IgD-negative memory B cell (primary cell): ENCODE data around the gene NPC2. TPM values are rescaled to one million over a fixed set of nuclear protein-coding genes. Genes with fewer than 3 reads are reported as not detected.

Experiments used
- H3K27ac Mint-ChIP-seq, 3 donors: one replicate each; pipeline ENCODE4 v1.8.0; 2020 to 2022; ENCODE audit warnings: mild to moderate bottlenecking in 3 of 3, mixed read lengths in 3 of 3, moderate library complexity in 1 of 3
- H3K27me3 Mint-ChIP-seq: one replicate; pipeline ENCODE4 v1.8.0; 2021; ENCODE audit warnings: mixed read lengths
- H3K36me3 Mint-ChIP-seq: one replicate; pipeline ENCODE4 v1.8.0; 2020; ENCODE audit warnings: mild to moderate bottlenecking, mixed read lengths
- H3K4me1 Mint-ChIP-seq, 3 donors: one replicate each; pipeline ENCODE4 v1.8.0; 2020 to 2022; ENCODE audit warnings: mixed read lengths in 3 of 3, mild to moderate bottlenecking in 1 of 3
- H3K4me3 Mint-ChIP-seq, 4 donors: one replicate each; pipeline ENCODE4 v1.8.0; 2020 to 2022; ENCODE audit warnings: mild to moderate bottlenecking in 4 of 4, mixed read lengths in 4 of 4, moderate library complexity in 3 of 4
- H3K9me3 Mint-ChIP-seq, 3 donors: one replicate each; pipeline ENCODE4 v1.8.0; 2020 to 2021; ENCODE audit warnings: mixed read lengths in 3 of 3, mild to moderate bottlenecking in 1 of 3
- polyA plus RNA-seq: library from polyadenylated mRNA; unstranded; fragments of 300-500 nt; fragmentation: Illumina TruSeq; gene quantifications from one replicate; pipeline ENCODE4 v1.2.3, GENCODE V29; 2021

Gene NPC2
- polyA plus RNA-seq, 1 donor from 2014 or later = 148 TPM

DNA sequence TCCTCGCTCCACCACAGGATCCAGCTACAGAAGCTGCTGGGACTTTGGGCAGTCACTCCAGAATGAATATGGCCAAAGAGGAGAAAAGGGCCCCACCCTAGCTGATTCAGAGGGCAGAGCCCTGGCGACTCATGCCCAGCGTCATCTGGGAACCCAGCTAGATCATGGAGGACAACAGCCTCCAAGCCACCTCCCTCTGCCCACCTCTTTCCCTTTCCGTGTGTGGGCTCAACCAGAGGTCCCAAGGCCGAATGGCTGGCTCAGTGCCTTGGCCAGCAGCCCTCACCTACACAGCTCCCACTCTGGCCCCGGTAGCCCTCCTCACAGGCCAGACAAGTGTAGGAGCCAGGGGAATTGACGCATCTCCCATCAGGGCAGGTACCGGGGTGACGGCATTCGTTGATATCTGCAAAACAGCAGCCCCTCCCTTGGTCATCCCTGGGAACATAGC lies 17.9 kb upstream of the NPC2 start:
- Mint-ChIP-seq H3K27me3 (peaks cover 21% of the 10 kb centered on the region), H3K27ac (no peak overlapping the region), H3K9me3 (no peaks in the 10 kb centered on the region), H3K4me3 (no peak overlapping the region), H3K36me3 (peaks cover 2% of the 10 kb centered on the region), H3K4me1 (peaks cover 0 to 17% (median 5%) of the 10 kb centered on the region in 3 donors)

DNA sequence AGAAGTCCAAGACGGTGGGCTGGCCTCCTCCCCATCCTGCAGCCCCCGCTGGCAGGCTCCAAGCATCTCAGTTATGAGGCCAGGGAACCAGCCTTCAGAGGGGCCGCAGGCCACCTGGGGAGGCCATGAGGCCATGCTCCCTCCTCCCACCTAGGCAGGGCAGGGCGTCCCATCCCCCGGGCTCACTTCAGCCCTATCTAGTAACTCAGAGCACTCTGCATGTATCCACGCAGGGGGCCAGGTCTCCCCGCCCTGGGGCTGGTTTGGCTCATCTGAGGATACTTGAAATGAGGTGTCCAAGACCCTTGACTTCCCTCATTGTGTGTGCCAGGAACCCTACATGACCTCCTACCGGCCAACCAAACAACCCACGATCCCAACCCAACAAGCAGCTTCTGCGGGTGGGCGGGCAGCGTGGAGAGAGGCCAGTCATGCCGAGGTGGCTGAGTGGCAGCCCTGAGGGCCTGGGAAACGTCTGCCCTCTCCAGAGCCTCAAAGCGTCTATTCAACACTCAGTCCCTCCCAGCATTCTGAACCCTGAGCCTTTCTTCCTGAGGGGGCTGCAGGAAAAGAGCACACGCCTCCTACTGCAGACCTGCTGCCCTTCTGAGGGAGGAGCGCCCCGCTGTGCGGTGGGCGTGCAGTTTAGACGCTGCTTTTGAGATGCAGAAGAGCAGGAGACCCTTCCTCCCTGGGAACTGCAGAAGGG lies 17.3 kb upstream of the NPC2 start:
- H3K4me1 Mint-ChIP-seq = peaks cover 0 to 19% (median 5%) of the 10 kb centered on the region in 3 donors
- H3K27ac Mint-ChIP-seq = no peak overlapping the region
- peaks cover 2% of the 10 kb centered on the region for H3K36me3 Mint-ChIP-seq
- H3K9me3 Mint-ChIP-seq = no peaks in the 10 kb centered on the region
- H3K4me3 Mint-ChIP-seq = no peak overlapping the region
- H3K27me3 Mint-ChIP-seq = peaks cover 20% of the 10 kb centered on the region

- Mint-ChIP-seq H3K36me3 (peaks cover 2% of the 10 kb centered on the region), H3K27ac (no peak overlapping the region), H3K4me1 (peaks cover 0 to 16% (median 5%) of the 10 kb centered on the region in 3 donors), H3K9me3 (no peaks in the 10 kb centered on the region), H3K27me3 (peaks cover 20% of the 10 kb centered on the region), H3K4me3 (peak overlapping the region in 1 of 4 donors; percentile 37)
Measured at GRCh38 chr14:74509587-74510222, 16.6 kb upstream of the NPC2 start.

- H3K36me3 Mint-ChIP-seq = peaks cover 2% of the 10 kb centered on the region
- H3K9me3 Mint-ChIP-seq = no peaks in the 10 kb centered on the region
- no peak overlapping the region for H3K27ac Mint-ChIP-seq
- peaks cover 18% of the 10 kb centered on the region for H3K27me3 Mint-ChIP-seq
- peaks cover 0 to 11% (median 5%) of the 10 kb centered on the region in 3 donors for H3K4me1 Mint-ChIP-seq
- no peak overlapping the region for H3K4me3 Mint-ChIP-seq
Measured at GRCh38 chr14:74508844-74509428, 15.8 kb upstream of the NPC2 start.

GRCh38 chr14:74508292-74508731 lies 15.2 kb upstream of the NPC2 start:
- no peaks in the 10 kb centered on the region for H3K9me3 Mint-ChIP-seq
- peaks cover 0 to 11% (median 5%) of the 10 kb centered on the region in 3 donors for H3K4me1 Mint-ChIP-seq
- H3K4me3 Mint-ChIP-seq = no peak overlapping the region
- H3K27ac Mint-ChIP-seq = peak overlapping the region in 1 of 3 donors; percentile 31
- peaks cover 2% of the 10 kb centered on the region for H3K36me3 Mint-ChIP-seq
- peaks cover 16% of the 10 kb centered on the region for H3K27me3 Mint-ChIP-seq

DNA sequence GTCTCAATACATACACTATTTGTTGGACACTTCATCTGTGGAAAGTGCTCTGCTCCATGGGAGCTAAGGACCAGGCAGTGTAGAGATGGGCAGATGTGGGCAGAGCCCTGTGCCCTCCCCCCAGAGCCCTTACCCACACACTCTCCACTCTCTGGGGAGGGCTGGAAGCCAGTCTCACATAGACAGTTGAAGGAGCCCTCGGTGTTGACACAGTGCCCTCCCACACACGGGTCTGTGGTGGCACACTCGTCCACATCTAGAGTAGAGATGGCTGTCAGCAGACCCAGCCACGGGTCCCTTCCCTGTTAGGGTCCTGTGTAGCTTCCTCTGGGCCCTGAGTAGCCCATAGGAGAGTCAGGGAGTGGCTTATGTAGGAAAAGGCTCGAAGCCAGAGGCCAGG lies 14.7 kb upstream of the NPC2 start:
- Mint-ChIP-seq H3K9me3 (no peaks in the 10 kb centered on the region), H3K27ac (no peak overlapping the region), H3K27me3 (peaks cover 16% of the 10 kb centered on the region), H3K4me1 (peaks cover 0 to 11% (median 5%) of the 10 kb centered on the region in 3 donors), H3K4me3 (no peak overlapping the region), H3K36me3 (peaks cover 2% of the 10 kb centered on the region)

- Mint-ChIP-seq H3K4me3 (no peak overlapping the region), H3K36me3 (peaks cover 2% of the 10 kb centered on the region), H3K9me3 (no peaks in the 10 kb centered on the region), H3K4me1 (peaks cover 2 to 13% (median 5%) of the 10 kb centered on the region in 3 donors), H3K27ac (no peak overlapping the region), H3K27me3 (peaks cover 12% of the 10 kb centered on the region)
Measured at GRCh38 chr14:74507085-74507484, 14.0 kb upstream of the NPC2 start.

- peaks cover 4 to 13% (median 7%) of the 10 kb centered on the region in 3 donors for H3K4me1 Mint-ChIP-seq
- H3K9me3 Mint-ChIP-seq = no peaks in the 10 kb centered on the region
- peaks cover 2% of the 10 kb centered on the region for H3K36me3 Mint-ChIP-seq
- H3K27ac Mint-ChIP-seq = no peak overlapping the region
- H3K27me3 Mint-ChIP-seq = peaks cover 6% of the 10 kb centered on the region
- H3K4me3 Mint-ChIP-seq = no peak overlapping the region
Measured at GRCh38 chr14:74506411-74506851, 13.3 kb upstream of the NPC2 start.

DNA sequence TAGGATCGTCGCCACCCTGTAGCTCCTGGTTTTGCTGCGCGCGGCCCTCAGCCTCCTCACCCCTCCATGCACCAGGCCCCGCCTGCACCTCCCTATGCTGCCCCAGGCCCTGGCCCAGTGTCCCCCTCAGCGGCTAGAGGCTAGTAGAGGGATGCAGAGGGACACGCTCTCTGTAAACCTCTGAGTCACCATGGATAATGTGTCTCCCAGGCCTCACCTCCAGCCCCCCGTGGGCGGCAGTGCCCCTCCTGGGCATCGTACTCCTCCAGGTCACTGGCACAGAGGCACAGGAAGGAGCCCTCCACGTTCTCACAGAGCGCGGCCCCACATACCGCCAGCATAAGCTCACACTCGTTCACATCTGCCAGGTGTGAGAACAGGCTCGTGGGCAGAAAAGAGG lies 12.7 kb upstream of the NPC2 start:
- peaks cover 4 to 13% (median 7%) of the 10 kb centered on the region in 3 donors for H3K4me1 Mint-ChIP-seq
- H3K27ac Mint-ChIP-seq = no peak overlapping the region
- H3K27me3 Mint-ChIP-seq = peaks cover 4% of the 10 kb centered on the region
- no peaks in the 10 kb centered on the region for H3K36me3 Mint-ChIP-seq
- no peaks in the 10 kb centered on the region for H3K9me3 Mint-ChIP-seq
- no peak overlapping the region for H3K4me3 Mint-ChIP-seq

DNA sequence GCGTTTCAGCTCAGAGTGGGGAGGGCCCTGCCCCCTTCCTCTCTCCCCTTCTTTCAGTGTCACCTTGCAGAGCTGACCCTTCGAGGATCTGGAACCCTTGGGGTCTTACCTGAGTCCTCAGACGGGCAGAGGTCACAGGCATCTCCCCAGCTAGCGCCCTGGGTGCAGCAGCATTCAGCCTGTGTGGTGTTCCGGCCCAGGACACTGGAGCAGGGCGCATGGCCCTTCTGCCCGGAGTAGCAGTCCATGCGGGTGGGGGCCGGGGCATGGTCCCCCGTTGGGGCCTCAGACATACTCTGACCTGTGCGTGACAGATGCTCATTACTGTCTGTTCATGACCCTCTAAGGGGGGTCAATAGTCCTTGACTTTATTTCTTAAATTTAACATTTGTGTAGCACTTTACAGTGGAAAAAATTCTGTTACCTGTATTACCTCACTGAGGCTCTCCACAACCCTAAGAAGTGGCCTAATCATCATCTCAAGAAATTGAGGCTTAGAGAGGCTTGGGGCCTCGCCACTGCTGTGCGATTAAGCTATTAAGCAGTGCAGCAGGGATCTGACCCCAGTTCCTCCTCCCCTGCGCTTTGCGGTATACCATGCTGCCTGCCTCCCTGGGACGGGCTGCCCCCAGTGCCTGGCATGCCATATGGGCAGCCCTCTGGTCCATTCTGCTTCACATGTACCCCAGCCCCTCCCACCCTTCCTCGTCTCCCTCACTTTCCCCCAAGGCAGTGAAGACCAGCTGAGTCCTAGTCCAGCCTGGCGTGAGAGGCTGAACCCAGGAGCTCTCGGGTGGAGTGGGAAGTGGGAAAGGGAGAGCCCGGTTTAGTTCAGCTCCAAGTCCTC lies 12.0 kb upstream of the NPC2 start:
- Mint-ChIP-seq H3K9me3 (no peaks in the 10 kb centered on the region), H3K4me1 (peaks cover 4 to 13% (median 7%) of the 10 kb centered on the region in 3 donors), H3K27ac (no peak overlapping the region), H3K36me3 (no peaks in the 10 kb centered on the region), H3K4me3 (no peak overlapping the region), H3K27me3 (peaks cover 4% of the 10 kb centered on the region)

GRCh38 chr14:74504412-74504811 lies 11.3 kb upstream of the NPC2 start:
- Mint-ChIP-seq H3K27ac (no peak overlapping the region), H3K9me3 (no peaks in the 10 kb centered on the region), H3K36me3 (no peaks in the 10 kb centered on the region), H3K27me3 (peaks cover 4% of the 10 kb centered on the region), H3K4me1 (peaks cover 4 to 13% (median 7%) of the 10 kb centered on the region in 3 donors), H3K4me3 (no peak overlapping the region)

- Mint-ChIP-seq H3K27me3 (peaks cover 4% of the 10 kb centered on the region), H3K4me3 (no peak overlapping the region), H3K27ac (no peak overlapping the region), H3K4me1 (peaks cover 4 to 13% (median 7%) of the 10 kb centered on the region in 3 donors), H3K36me3 (no peaks in the 10 kb centered on the region), H3K9me3 (no peaks in the 10 kb centered on the region)
Measured at GRCh38 chr14:74503938-74504335, 10.8 kb upstream of the NPC2 start.

- Mint-ChIP-seq H3K27ac (no peak overlapping the region), H3K4me1 (peaks cover 4 to 13% (median 7%) of the 10 kb centered on the region in 3 donors), H3K9me3 (no peaks in the 10 kb centered on the region), H3K4me3 (no peak overlapping the region), H3K36me3 (no peaks in the 10 kb centered on the region), H3K27me3 (peaks cover 4% of the 10 kb centered on the region)
Measured at GRCh38 chr14:74503291-74503937, 10.3 kb upstream of the NPC2 start.
